IMR-90 (cell line): Measurements from ENCODE around the gene SELENOO.

ENCODE experiments used
- BHLHE40 ChIP-seq: fragments of 150-350 bp; IDR thresholded peaks from 2 replicates; pipeline ENCODE4 v1.6.1; 2016; ENCODE audit warnings: mild to moderate bottlenecking, low read depth, low read length
- CEBPB ChIP-seq: IDR thresholded peaks from 2 replicates; pipeline ENCODE4 v1.6.1; 2012; ENCODE audit warnings: low read depth, low read length, improper control_type of control experiment
- MAFK ChIP-seq: IDR thresholded peaks from 2 replicates; pipeline ENCODE4 v1.6.1; 2012; ENCODE audit warnings: low read depth, low read length, improper control_type of control experiment
- MXI1 ChIP-seq: IDR thresholded peaks from 2 replicates; pipeline ENCODE4 v1.6.1; 2012; ENCODE audit warnings: low read depth, mild to moderate bottlenecking, low read length, moderate library complexity, borderline replicate concordance
- NFE2L2 ChIP-seq: fragments of 150-350 bp; IDR thresholded peaks from 2 replicates; pipeline ENCODE4 v1.6.1; 2016; ENCODE audit warnings: low read depth, mild to moderate bottlenecking, low read length
- POLR2A ChIP-seq: IDR thresholded peaks from 2 replicates; pipeline ENCODE4 v1.6.1; 2012; ENCODE audit warnings: mild to moderate bottlenecking, low read depth, low read length
- RAD21 ChIP-seq: IDR thresholded peaks from 2 replicates; pipeline ENCODE4 v1.6.1; 2012; ENCODE audit warnings: low read length, improper control_type of control experiment
- RCOR1 ChIP-seq: IDR thresholded peaks from 2 replicates; pipeline ENCODE4 v1.6.1; 2012; ENCODE audit warnings: mild to moderate bottlenecking, low read length, improper control_type of control experiment; ENCODE audit not compliant: insufficient replicate concordance
- RFX5 ChIP-seq: IDR thresholded peaks from 2 replicates; pipeline ENCODE4 v1.8.0; 2012; ENCODE audit warnings: low read depth, mild to moderate bottlenecking, low read length, moderate library complexity
- TF ChIP-seq, protein P1 (sequence below): conservative IDR thresholded peaks from 2 replicates; pipeline ENCODE4 v1.5.1; 2012; ENCODE audit warnings: mild to moderate bottlenecking, low read depth, low read length, improper control_type of control experiment
- TF ChIP-seq, protein P2 (sequence below): fragments of 150-350 bp; IDR thresholded peaks from 2 replicates; pipeline ENCODE4 v1.6.1; 2017; ENCODE audit warnings: mild to moderate bottlenecking, antibody characterized with exemption, low read length, low read depth

DNA sequence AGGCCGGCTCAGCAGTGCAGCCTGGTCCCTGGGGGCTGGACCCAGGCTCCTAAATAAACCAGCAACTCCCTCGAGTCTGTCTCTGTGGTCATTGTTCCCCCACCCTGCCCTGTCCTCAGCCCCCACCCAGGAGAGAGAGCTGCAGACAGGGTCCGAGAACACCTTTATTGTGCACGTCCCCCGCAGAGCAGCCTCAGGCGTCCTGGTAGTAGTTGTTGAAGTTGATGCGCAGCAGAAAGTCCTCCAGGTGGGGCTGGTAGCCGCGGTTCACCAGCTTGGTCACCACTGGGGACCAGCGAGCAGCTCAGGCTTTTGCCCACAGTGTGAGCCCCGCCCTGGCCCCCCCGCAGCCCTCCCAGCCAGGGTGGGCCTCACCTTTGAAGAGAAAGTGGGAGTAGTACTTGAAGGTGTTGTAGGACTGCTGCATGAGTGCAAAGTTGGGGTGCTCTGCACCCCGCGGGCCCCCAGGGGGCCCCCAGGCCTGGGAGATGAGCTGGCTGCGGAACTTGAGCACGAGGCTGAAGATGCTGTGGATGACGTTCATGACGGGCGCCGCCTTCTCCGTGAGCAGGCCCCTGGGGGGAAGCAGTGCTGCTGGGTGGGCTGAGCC, 16.8 kb downstream of the SELENOO start:
- TF ChIP-seq CEBPB (no peak), BHLHE40 (no peak), RAD21 (no peak), MAFK (no peak), POLR2A (no peak), MXI1 (no peak), RCOR1 (no peak), NFE2L2 (no peak), RFX5 (no peak)
- TF ChIP-seq, protein P1, sequence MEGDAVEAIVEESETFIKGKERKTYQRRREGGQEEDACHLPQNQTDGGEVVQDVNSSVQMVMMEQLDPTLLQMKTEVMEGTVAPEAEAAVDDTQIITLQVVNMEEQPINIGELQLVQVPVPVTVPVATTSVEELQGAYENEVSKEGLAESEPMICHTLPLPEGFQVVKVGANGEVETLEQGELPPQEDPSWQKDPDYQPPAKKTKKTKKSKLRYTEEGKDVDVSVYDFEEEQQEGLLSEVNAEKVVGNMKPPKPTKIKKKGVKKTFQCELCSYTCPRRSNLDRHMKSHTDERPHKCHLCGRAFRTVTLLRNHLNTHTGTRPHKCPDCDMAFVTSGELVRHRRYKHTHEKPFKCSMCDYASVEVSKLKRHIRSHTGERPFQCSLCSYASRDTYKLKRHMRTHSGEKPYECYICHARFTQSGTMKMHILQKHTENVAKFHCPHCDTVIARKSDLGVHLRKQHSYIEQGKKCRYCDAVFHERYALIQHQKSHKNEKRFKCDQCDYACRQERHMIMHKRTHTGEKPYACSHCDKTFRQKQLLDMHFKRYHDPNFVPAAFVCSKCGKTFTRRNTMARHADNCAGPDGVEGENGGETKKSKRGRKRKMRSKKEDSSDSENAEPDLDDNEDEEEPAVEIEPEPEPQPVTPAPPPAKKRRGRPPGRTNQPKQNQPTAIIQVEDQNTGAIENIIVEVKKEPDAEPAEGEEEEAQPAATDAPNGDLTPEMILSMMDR: no peak
- TF ChIP-seq, protein P2, sequence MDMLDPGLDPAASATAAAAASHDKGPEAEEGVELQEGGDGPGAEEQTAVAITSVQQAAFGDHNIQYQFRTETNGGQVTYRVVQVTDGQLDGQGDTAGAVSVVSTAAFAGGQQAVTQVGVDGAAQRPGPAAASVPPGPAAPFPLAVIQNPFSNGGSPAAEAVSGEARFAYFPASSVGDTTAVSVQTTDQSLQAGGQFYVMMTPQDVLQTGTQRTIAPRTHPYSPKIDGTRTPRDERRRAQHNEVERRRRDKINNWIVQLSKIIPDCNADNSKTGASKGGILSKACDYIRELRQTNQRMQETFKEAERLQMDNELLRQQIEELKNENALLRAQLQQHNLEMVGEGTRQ: no peak
